GM12891 (cell line): ENCODE results near the gene GRAMD1B.

Experiments used
- PAX5 ChIP-seq: IDR thresholded peaks from 2 replicates; pipeline ENCODE4 v1.6.1; 2011; ENCODE audit warnings: low read length, moderate library complexity, mild to moderate bottlenecking; ENCODE audit not compliant: insufficient read depth, severe bottlenecking
- POLR2A ChIP-seq: IDR thresholded peaks from 2 replicates; pipeline ENCODE4 v1.6.1; 2011; ENCODE audit warnings: low read depth, low read length, control low read depth
- POLR2AphosphoS5 ChIP-seq: IDR thresholded peaks from 2 replicates; pipeline ENCODE4 v1.6.1; 2011; ENCODE audit warnings: low read depth, low read length, control low read depth
- SPI1 ChIP-seq: IDR thresholded peaks from 2 replicates; pipeline ENCODE4 v1.6.1; 2011; ENCODE audit warnings: low read depth, low read length, control low read depth

DNA sequence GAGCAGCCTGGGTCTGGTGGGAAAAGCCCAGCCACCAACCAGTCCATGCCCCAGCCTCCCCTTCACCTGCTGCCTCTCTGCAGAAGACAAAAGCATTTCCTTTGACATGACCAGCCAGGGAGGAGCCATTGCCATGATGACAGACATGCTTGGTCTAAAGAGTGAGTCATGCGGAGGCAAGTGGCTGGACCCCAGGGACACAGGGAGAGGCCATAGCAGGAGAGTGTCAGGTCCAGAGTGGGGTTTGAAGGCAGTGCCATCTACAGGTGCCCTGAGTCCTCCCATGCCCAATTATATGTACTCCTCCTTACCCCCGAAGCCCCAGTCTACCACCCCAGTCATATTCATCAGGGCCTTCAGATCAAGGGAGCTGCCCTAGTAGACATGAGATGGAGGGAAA, 157.0 kb downstream of the GRAMD1B start:
- no peak for TF ChIP-seq POLR2A
- TF ChIP-seq POLR2AphosphoS5, result no peak
- no peak for TF ChIP-seq PAX5
- no peak for TF ChIP-seq SPI1
